OCI-LY7 (cell line): ENCODE measurements around the gene CACNA1B. TPM values are rescaled to one million over a fixed set of nuclear protein-coding genes. Genes with fewer than 3 reads are reported as not detected.

Experiments used
- BruUV-seq: library from RNA; stranded (reverse); fragments of 400-500 nt; replicated peaks from 2 replicates; lab custom pipeline; 2021; lab: Mats Ljungman, UMichigan
- CTCF ChIA-PET: fragments of 300-600 bp; sonication (Branson Sonifier 250); formaldehyde crosslinking; loops from one replicate; lab custom pipeline; 2022; ENCODE audit warnings: antibody characterized with exemption; ENCODE audit not compliant: unreplicated experiment; lab: Charles Lee
- POLR2A ChIA-PET: fragments of 300-600 bp; sonication (Branson Sonifier 250); formaldehyde crosslinking; loops from one replicate; lab custom pipeline; 2022; ENCODE audit warnings: antibody characterized with exemption; lab: Charles Lee
- DNase-seq: peaks from one replicate; pipeline ENCODE4 v3.0.0-alpha.2; 2015; ENCODE audit warnings: low spot score
- H2AFZ ChIP-seq: fragments of 200-600 bp; sonication (generic), shearing (Covaris generic); 2 replicates; pipeline ENCODE4 v1.6.1; 2014; ENCODE audit warnings: mild to moderate bottlenecking, antibody characterized with exemption, low read length, moderate library complexity
- H3K27ac ChIP-seq: fragments of 200-600 bp; sonication (generic); 2 replicates; pipeline ENCODE4 v1.5.1; 2014; ENCODE audit warnings: mixed run types, low read depth, mild to moderate bottlenecking, moderate library complexity, low read length, inconsistent platforms; ENCODE audit not compliant: poor library complexity, severe bottlenecking
- H3K36me3 ChIP-seq: fragments of 200-600 bp; sonication (generic); 2 replicates; pipeline ENCODE4 v1.6.1; 2014; ENCODE audit warnings: mild to moderate bottlenecking, antibody characterized with exemption, low read length, moderate library complexity, mixed read lengths; ENCODE audit not compliant: insufficient read depth
- H3K4me1 ChIP-seq: fragments of 200-600 bp; sonication (generic); 2 replicates; pipeline ENCODE4 v1.5.1; 2014; ENCODE audit warnings: mild to moderate bottlenecking, low read length; ENCODE audit not compliant: insufficient read depth, poor library complexity, severe bottlenecking
- H3K4me2 ChIP-seq: fragments of 200-600 bp; sonication (generic); 2 replicates; pipeline ENCODE4 v1.6.1; 2014; ENCODE audit warnings: mild to moderate bottlenecking, low read length
- H3K4me3 ChIP-seq: fragments of 200-600 bp; sonication (generic); 2 replicates; pipeline ENCODE4 v1.5.1; 2014; ENCODE audit warnings: mild to moderate bottlenecking, low read depth, low read length; ENCODE audit not compliant: poor library complexity, severe bottlenecking
- H3K79me2 ChIP-seq: fragments of 200-600 bp; sonication (generic); 2 replicates; pipeline ENCODE4 v1.6.1; 2016; ENCODE audit warnings: low read depth, mild to moderate bottlenecking, low read length, moderate library complexity, mixed read lengths; ENCODE audit not compliant: insufficient read depth
- H3K9me2 ChIP-seq: fragments of 200-600 bp; sonication (generic); 2 replicates; pipeline ENCODE4 v1.6.1; 2016; ENCODE audit warnings: mild to moderate bottlenecking, low read length, mixed read lengths; ENCODE audit not compliant: insufficient read depth
- H3K9me3 ChIP-seq: fragments of 200-600 bp; sonication (generic); 2 replicates; pipeline ENCODE4 v1.6.1; 2014; ENCODE audit warnings: mild to moderate bottlenecking, mixed run types, low read length, mixed read lengths
- H4K20me1 ChIP-seq: fragments of 200-600 bp; sonication (generic); 2 replicates; pipeline ENCODE4 v1.6.1; 2014; ENCODE audit warnings: mild to moderate bottlenecking, antibody characterized with exemption, low read length, moderate library complexity, mixed read lengths; ENCODE audit not compliant: insufficient read depth
- EZH2phosphoT487 ChIP-seq: fragments of 200-600 bp; sonication (generic); IDR thresholded peaks from 2 replicates; pipeline ENCODE4 v1.6.1; 2018; ENCODE audit warnings: low read depth, borderline replicate concordance, mild to moderate bottlenecking, mixed run types, antibody characterized with exemption, low read length, moderate library complexity, mixed read lengths
- intact Hi-C: fragments of 100-400 bp; cut with micrococcal nuclease; formaldehyde crosslinking; loops from one replicate; pipeline ENCODE4 v1.10.0; 2022; ENCODE audit not compliant: unreplicated experiment
- total RNA-seq, 2 experiments: library from RNA; depleted of rRNA in 1 of 2; stranded (reverse); fragments of >200 nt in 1 of 2; shearing (Covaris generic) in 1 of 2; gene quantifications; 2 replicates each; pipeline ENCODE4 v1.2.3, GENCODE V29; 2014 to 2022
- TF ChIP-seq, protein P1 (sequence below): fragments of 200-600 bp; sonication (generic); conservative IDR thresholded peaks from 2 replicates; pipeline ENCODE4 v1.5.1; 2014; ENCODE audit warnings: mild to moderate bottlenecking, antibody characterized with exemption, low read length, moderate library complexity, mixed read lengths

Gene CACNA1B
- total RNA-seq, 2 experiments from 2014 or later, result not detected

DNA sequence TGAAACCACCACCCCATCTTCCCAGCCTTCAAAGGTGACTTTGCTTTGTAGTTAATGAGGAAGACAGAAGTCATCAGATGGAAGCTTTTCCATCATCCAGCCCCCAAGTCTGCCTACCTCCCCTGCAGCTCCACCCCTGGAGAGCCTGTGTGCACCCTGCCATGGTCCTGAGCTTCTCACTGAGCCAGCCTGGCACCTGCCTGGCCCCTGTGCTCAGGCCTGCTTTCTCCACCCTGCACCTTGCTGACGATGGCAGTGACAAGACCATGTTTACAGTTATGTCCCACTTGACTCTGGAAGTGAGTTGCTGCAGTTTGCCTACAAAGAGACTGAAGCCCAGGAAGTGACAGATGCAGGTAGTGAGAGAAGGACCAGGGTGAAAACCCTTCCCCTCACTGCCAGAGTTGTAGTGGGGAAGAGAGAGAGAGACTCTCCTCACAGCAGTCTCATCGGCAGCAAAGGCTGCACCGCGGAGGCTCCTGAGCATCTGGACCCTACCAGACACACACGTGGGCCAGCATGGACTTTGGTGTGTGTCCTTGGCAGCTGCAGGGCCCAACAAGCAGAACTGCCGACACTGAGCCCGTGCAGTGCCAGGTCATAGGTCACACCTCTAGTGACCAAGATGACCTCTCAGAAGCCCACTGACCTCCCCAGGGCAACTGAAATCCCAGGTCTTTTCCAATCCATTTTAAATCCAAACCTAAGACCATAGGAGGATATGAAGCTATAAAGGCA lies 107.1 kb downstream of the CACNA1B start:
- H3K4me2 ChIP-seq, result no peak overlapping the region
- H3K4me3 ChIP-seq, result no peak overlapping the region
- no TSS peak for BruUV-seq
- intact Hi-C loops, result no loop called here
- CTCF ChIA-PET, result no interaction called here
- POLR2A ChIA-PET, result no interaction called here
- H3K36me3 ChIP-seq, result no peaks in the 10 kb centered on the region
- no peaks in the 10 kb centered on the region for H4K20me1 ChIP-seq
- H3K79me2 ChIP-seq, result no peaks in the 10 kb centered on the region
- no peak overlapping the region for H3K27ac ChIP-seq
- TF ChIP-seq, protein P1, sequence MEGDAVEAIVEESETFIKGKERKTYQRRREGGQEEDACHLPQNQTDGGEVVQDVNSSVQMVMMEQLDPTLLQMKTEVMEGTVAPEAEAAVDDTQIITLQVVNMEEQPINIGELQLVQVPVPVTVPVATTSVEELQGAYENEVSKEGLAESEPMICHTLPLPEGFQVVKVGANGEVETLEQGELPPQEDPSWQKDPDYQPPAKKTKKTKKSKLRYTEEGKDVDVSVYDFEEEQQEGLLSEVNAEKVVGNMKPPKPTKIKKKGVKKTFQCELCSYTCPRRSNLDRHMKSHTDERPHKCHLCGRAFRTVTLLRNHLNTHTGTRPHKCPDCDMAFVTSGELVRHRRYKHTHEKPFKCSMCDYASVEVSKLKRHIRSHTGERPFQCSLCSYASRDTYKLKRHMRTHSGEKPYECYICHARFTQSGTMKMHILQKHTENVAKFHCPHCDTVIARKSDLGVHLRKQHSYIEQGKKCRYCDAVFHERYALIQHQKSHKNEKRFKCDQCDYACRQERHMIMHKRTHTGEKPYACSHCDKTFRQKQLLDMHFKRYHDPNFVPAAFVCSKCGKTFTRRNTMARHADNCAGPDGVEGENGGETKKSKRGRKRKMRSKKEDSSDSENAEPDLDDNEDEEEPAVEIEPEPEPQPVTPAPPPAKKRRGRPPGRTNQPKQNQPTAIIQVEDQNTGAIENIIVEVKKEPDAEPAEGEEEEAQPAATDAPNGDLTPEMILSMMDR, result no peak
- no peak for TF ChIP-seq EZH2phosphoT487
- no peaks in the 10 kb centered on the region for H3K9me3 ChIP-seq
- H3K4me1 ChIP-seq, result no peaks in the 10 kb centered on the region
- H3K9me2 ChIP-seq, result no peaks in the 10 kb centered on the region
- no peak overlapping the region for H2AFZ ChIP-seq
- DNase-seq, result no peak

DNA sequence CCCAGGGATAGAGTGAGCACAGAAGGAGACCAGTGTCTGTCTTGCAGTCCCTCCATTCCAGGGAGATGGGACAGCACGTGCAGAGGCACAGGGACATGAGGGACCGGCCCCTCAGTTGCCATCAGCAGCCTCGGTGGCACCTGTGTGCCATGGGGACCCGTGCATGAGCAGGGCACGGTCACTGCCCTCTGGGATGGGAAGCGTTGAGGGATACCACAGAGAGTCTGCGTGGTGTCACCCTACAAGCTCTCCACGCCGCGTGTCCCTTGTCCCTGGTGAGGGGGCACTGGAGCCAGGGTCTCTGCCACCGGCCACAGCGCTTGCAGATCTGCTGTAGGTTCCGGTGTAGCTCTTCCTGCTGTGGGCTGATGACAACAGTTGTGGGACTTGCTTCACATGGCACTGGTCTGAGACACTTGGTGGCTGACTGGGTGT lies 108.1 kb downstream of the CACNA1B start:
- BruUV-seq, result no TSS peak
- CTCF ChIA-PET, result no interaction called here
- no peak for DNase-seq

More for the DNA sequence above, 108.1 kb downstream of the CACNA1B start:
- TF ChIP-seq, protein P1, result no peak
- TF ChIP-seq EZH2phosphoT487, result no peak
- POLR2A ChIA-PET, result interaction anchor here (0.6 kb wide), 1 partner anchor 105 kb away, joined by 3 read pairs; no protein-coding TSS in a partner anchor
- H3K79me2 ChIP-seq, result no peaks in the 10 kb centered on the region
- H3K4me3 ChIP-seq, result no peak overlapping the region
- no peak overlapping the region for H2AFZ ChIP-seq
- H4K20me1 ChIP-seq, result no peaks in the 10 kb centered on the region
- no peak overlapping the region for H3K27ac ChIP-seq
- no peaks in the 10 kb centered on the region for H3K9me3 ChIP-seq
- intact Hi-C loops, result no loop called here
- H3K4me1 ChIP-seq, result no peaks in the 10 kb centered on the region
- no peak overlapping the region for H3K4me2 ChIP-seq
- no peaks in the 10 kb centered on the region for H3K9me2 ChIP-seq
- H3K36me3 ChIP-seq, result no peaks in the 10 kb centered on the region
